H1 (cell line): ENCODE measurements around the gene COQ9. TPM values are rescaled to one million over a fixed set of nuclear protein-coding genes. Genes with fewer than 3 reads are reported as not detected.

Experiments
- CTCF ChIA-PET: fragments of 300-600 bp; sonication (Branson Sonifier 250); formaldehyde crosslinking; loops from one replicate; lab custom pipeline; 2021; ENCODE audit not compliant: partially characterized antibody; lab: Charles Lee
- POLR2A ChIA-PET: fragments of 300-600 bp; sonication (Branson Sonifier 250); formaldehyde crosslinking; loops from one replicate; lab custom pipeline; 2021; ENCODE audit warnings: inconsistent platforms; ENCODE audit not compliant: partially characterized antibody; lab: Charles Lee
- DNase-seq, 2 experiments: peaks; one replicate each; pipeline versions ENCODE4 v3.0.0 to v3.0.0-alpha.2; 2010 to 2022; ENCODE audit warnings: low spot score in 2 of 2, low read depth in 1 of 2, mixed read lengths in 1 of 2
- FAIRE-seq: peaks from 2 replicates; lab custom pipeline; 2011; peaks lifted over from hg19 to GRCh38; lab: Jason Lieb, UNC
- H2AFZ ChIP-seq: 2 replicates; pipeline ENCODE4 v1.8.1; 2012; ENCODE audit warnings: low read length, inconsistent platforms
- H2AK5ac ChIP-seq: 2 replicates; pipeline ENCODE4 v1.6.1; 2013; ENCODE audit warnings: low read depth, low read length
- H2BK120ac ChIP-seq: replicated peaks from 2 replicates; pipeline ENCODE3; 2013; ENCODE audit warnings: low read depth, low read length, inconsistent platforms
- H2BK12ac ChIP-seq: 2 replicates; pipeline ENCODE4 v1.6.1; 2013; ENCODE audit warnings: low read depth, low read length
- H2BK15ac ChIP-seq: 2 replicates; pipeline ENCODE4 v1.6.1; 2013; ENCODE audit warnings: low read length
- H2BK20ac ChIP-seq: 2 replicates; pipeline ENCODE4 v1.6.1; 2013; ENCODE audit warnings: low read length
- H2BK5ac ChIP-seq: 2 replicates; pipeline ENCODE4 v1.6.1; 2013; ENCODE audit warnings: low read depth, low read length
- H3K14ac ChIP-seq: 2 replicates; pipeline ENCODE4 v1.6.1; 2013; ENCODE audit warnings: inconsistent platforms; ENCODE audit not compliant: insufficient read length
- H3K18ac ChIP-seq: 2 replicates; pipeline ENCODE4 v1.6.1; 2013; ENCODE audit warnings: low read length; ENCODE audit errors: extremely low read depth
- H3K23ac ChIP-seq: 2 replicates; pipeline ENCODE4 v1.6.1; 2013; ENCODE audit warnings: inconsistent platforms; ENCODE audit not compliant: insufficient read length
- H3K23me2 ChIP-seq: 2 replicates; pipeline ENCODE4 v1.6.1; 2013; ENCODE audit warnings: low read depth, low read length
- H3K27ac ChIP-seq: 2 replicates; pipeline ENCODE4 v1.6.1; 2011; ENCODE audit warnings: low read depth, low read length, inconsistent platforms
- H3K27me3 ChIP-seq, 4 experiments: replicated peaks in 1 of 4; 1 replicate in 1 of 4; 2 replicates in 3 of 4; pipeline versions ENCODE4 v1.6.1 to v1.8.1; 2011 to 2013; ENCODE audit warnings: low read length in 3 of 4, mild to moderate bottlenecking in 3 of 4, inconsistent platforms in 2 of 4, mixed read lengths in 2 of 4, moderate library complexity in 1 of 4; ENCODE audit not compliant: control insufficient read depth in 3 of 4, insufficient read depth in 3 of 4; ENCODE audit errors: extremely low read depth in 1 of 4
- H3K36me3 ChIP-seq, 4 experiments: 2 replicates each; pipeline versions ENCODE4 v1.6.1 to v1.8.1; 2011 to 2013; ENCODE audit warnings: mild to moderate bottlenecking in 4 of 4, low read length in 3 of 4, moderate library complexity in 2 of 4, control low read depth in 1 of 4, inconsistent platforms in 1 of 4; ENCODE audit not compliant: insufficient read depth in 4 of 4, control insufficient read depth in 2 of 4
- H3K4ac ChIP-seq: replicated peaks from 2 replicates; pipeline ENCODE3; 2013; ENCODE audit warnings: low read length, low read depth, mixed read lengths, inconsistent platforms; ENCODE audit not compliant: insufficient read length
- H3K4me1 ChIP-seq, 4 experiments: replicated peaks in 1 of 4; 1 replicate in 1 of 4; 2 replicates in 3 of 4; pipeline versions ENCODE4 v1.6.1 to v1.8.1; 2011 to 2013; ENCODE audit warnings: low read length in 3 of 4, inconsistent platforms in 2 of 4, mixed read lengths in 1 of 4; ENCODE audit not compliant: insufficient read depth in 4 of 4, control insufficient read depth in 3 of 4
- H3K4me2 ChIP-seq, 2 experiments: 2 replicates each; pipeline versions ENCODE4 v1.6.1 to v1.8.1; 2011 to 2013; ENCODE audit warnings: low read depth in 2 of 2, low read length in 2 of 2, control low read depth in 1 of 2, inconsistent platforms in 1 of 2, mild to moderate bottlenecking in 1 of 2; ENCODE audit not compliant: insufficient read depth in 1 of 2
- H3K4me3 ChIP-seq, 4 experiments: fragments of 200-600, 300-600 bp in 1 of 4; sonication (generic), shearing (Covaris generic), sonication (Bioruptor Twin) in 1 of 4; 2 replicates each; pipeline versions ENCODE4 v1.5.1 to v1.8.1; 2011 to 2016; ENCODE audit warnings: low read length in 4 of 4, low read depth in 3 of 4, control low read depth in 2 of 4, inconsistent platforms in 2 of 4, mild to moderate bottlenecking in 2 of 4, mixed read lengths in 1 of 4, moderate library complexity in 1 of 4; ENCODE audit not compliant: insufficient read depth in 2 of 4; ENCODE audit errors: extremely low read depth in 1 of 4
- H3K56ac ChIP-seq: replicated peaks from 2 replicates; pipeline ENCODE3; 2013; ENCODE audit warnings: low read depth, mild to moderate bottlenecking, mixed read lengths, low read length, inconsistent platforms; ENCODE audit not compliant: insufficient read length
- H3K79me1 ChIP-seq: 2 replicates; pipeline ENCODE4 v1.6.1; 2013; ENCODE audit warnings: low read depth, low read length, control low read depth
- H3K79me2 ChIP-seq, 2 experiments: 2 replicates each; pipeline versions ENCODE4 v1.6.1 to v1.8.1; 2012 to 2013; ENCODE audit warnings: low read length in 2 of 2, mild to moderate bottlenecking in 2 of 2, inconsistent platforms in 1 of 2; ENCODE audit not compliant: insufficient read depth in 2 of 2, control insufficient read depth in 1 of 2
- H3K9ac ChIP-seq, 4 experiments: replicated peaks in 1 of 4; 1 replicate in 1 of 4; 2 replicates in 3 of 4; pipeline versions ENCODE4 v1.6.1 to v1.8.1; 2011 to 2013; ENCODE audit warnings: low read depth in 3 of 4, low read length in 3 of 4, control low read depth in 2 of 4, mild to moderate bottlenecking in 2 of 4, moderate library complexity in 2 of 4, inconsistent platforms in 1 of 4; ENCODE audit errors: extremely low read depth in 1 of 4
- H3K9me3 ChIP-seq, 2 experiments: 2 replicates each; pipeline versions ENCODE4 v1.6.1 to v1.8.1; 2012 to 2013; ENCODE audit warnings: mild to moderate bottlenecking in 2 of 2, moderate library complexity in 2 of 2, control low read depth in 1 of 2, inconsistent platforms in 1 of 2, low read depth in 1 of 2, low read length in 1 of 2, mixed read lengths in 1 of 2; ENCODE audit not compliant: insufficient read depth in 2 of 2
- H4K20me1 ChIP-seq, 2 experiments: replicated peaks in 1 of 2; 2 replicates each; pipeline versions ENCODE3 to v1.8.1; 2011 to 2013; ENCODE audit warnings: inconsistent platforms in 2 of 2, low read length in 2 of 2, mild to moderate bottlenecking in 1 of 2; ENCODE audit not compliant: insufficient read depth in 2 of 2, control insufficient read depth in 1 of 2
- H4K5ac ChIP-seq: 2 replicates; pipeline ENCODE4 v1.6.1; 2013; ENCODE audit warnings: low read length, low read depth, mixed read lengths, inconsistent platforms; ENCODE audit not compliant: insufficient read length
- H4K8ac ChIP-seq: 2 replicates; pipeline ENCODE4 v1.8.0; 2013; ENCODE audit warnings: mild to moderate bottlenecking, moderate library complexity, low read length, inconsistent platforms; ENCODE audit not compliant: insufficient read depth; ENCODE audit errors: extremely low read depth
- H4K91ac ChIP-seq: replicated peaks from 2 replicates; pipeline ENCODE3; 2013; ENCODE audit warnings: low read length, mixed read lengths, inconsistent platforms; ENCODE audit not compliant: insufficient read length
- CEBPB ChIP-seq: IDR thresholded peaks from 2 replicates; pipeline ENCODE4 v1.6.1; 2012; ENCODE audit warnings: low read depth, low read length
- CTBP2 ChIP-seq: IDR thresholded peaks from 2 replicates; pipeline ENCODE4 v1.7.0; 2011; ENCODE audit warnings: borderline replicate concordance, mild to moderate bottlenecking, moderate library complexity, mixed read lengths, low read length; ENCODE audit not compliant: insufficient read depth, insufficient read length
- GTF2F1 ChIP-seq: IDR thresholded peaks from 2 replicates; pipeline ENCODE4 v1.6.1; 2012; ENCODE audit warnings: low read depth, low read length, improper control_type of control experiment, borderline replicate concordance
- HDAC6 ChIP-seq: IDR thresholded peaks from one replicate; pipeline ENCODE4 v1.7.1; 2012; ENCODE audit warnings: low read depth, mild to moderate bottlenecking, inconsistent platforms, low read length, moderate library complexity
- KDM4A ChIP-seq: IDR thresholded peaks from one replicate; pipeline ENCODE4 v1.7.1; 2012; ENCODE audit warnings: low read depth, mild to moderate bottlenecking, moderate library complexity, low read length, inconsistent platforms; ENCODE audit not compliant: severe bottlenecking
- RNF2 ChIP-seq: fragments of 200-900, 300-1000 bp; sonication (generic); IDR thresholded peaks from 2 replicates; pipeline ENCODE4 v1.7.1; 2016; ENCODE audit warnings: borderline replicate concordance, low read depth, mild to moderate bottlenecking, antibody characterized with exemption, low read length; ENCODE audit not compliant: poor library complexity, severe bottlenecking; ENCODE audit errors: missing control alignments
- SIRT6 ChIP-seq: IDR thresholded peaks from one replicate; pipeline ENCODE4 v1.7.1; 2012; ENCODE audit warnings: low read length, inconsistent platforms
- SP1 ChIP-seq: IDR thresholded peaks from 2 replicates; pipeline ENCODE4 v1.6.1; 2011; ENCODE audit warnings: low read depth, low read length
- TAF1 ChIP-seq: IDR thresholded peaks from 2 replicates; pipeline ENCODE4 v1.6.1; 2011; ENCODE audit warnings: mild to moderate bottlenecking, low read depth, low read length
- WGBS, 2 experiments: shearing (Covaris generic) in 1 of 2; methylation state at CpG; one replicate each; pipeline versions ENCODE4 v1.1.6 to v1.1.7; 2013 to 2015; ENCODE audit warnings: low lambda C conversion rate in 2 of 2, mixed read lengths in 2 of 2, inconsistent platforms in 1 of 2, low coverage in 1 of 2, missing lambda C conversion rate in 1 of 2; ENCODE audit not compliant: insufficient replicate concordance in 2 of 2, insufficient coverage in 1 of 2, insufficient read length in 1 of 2; ENCODE audit errors: extremely low coverage in 1 of 2, missing lambda C conversion rate in 1 of 2; 5-methylcytosine and 5-hydroxymethylcytosine counted together
- polyA plus RNA-seq, 7 experiments: library from polyadenylated mRNA; depleted of rRNA in 3 of 7; stranded (reverse) in 5 of 7; unstranded in 2 of 7; fragments of >200 nt in 5 of 7; fragments of 200-250 nt in 2 of 7; gene quantifications; 1 replicate in 5 of 7; 2 replicates in 1 of 7; 4 replicates in 1 of 7; pipeline versions ENCODE4 v1.2.1 to v1.2.3, GENCODE V29; 2011 to 2013; ENCODE audit warnings: missing spikeins in 2 of 7, mixed read lengths in 2 of 7
- total RNA-seq: library from RNA; stranded (reverse); fragmentation: NEBNext Ultra II Directional; extraction: Animal tissue kit (Norgen Biotek cat#: 25700); gene quantifications from 2 replicates; pipeline ENCODE4 v1.2.1, GENCODE V29; 2021

Gene COQ9
- total and polyA plus RNA-seq, 2 of the 8 experiments (the other 6 are each of a cell fraction or from before 2014, with no cell fraction given): 33.3 to 60.3 TPM

GRCh38 chr16:57485916-57486857 is 38.9 kb downstream of the COQ9 start, which contains the start of gene DOK4:
DOK4 (minus strand) TSS chr16:57486493; CDS start chr16:57479507, 6,986 bp downstream.
- peak in 1 of 2 experiments; percentile 91 for DNase-seq
- Histone ChIP-seq H3K4ac (peak within 1 kb of the TSS; percentile 94), H2BK120ac (peak within 1 kb of the TSS; percentile 99), H3K79me1 (no peaks in the 10 kb centered on the region), H3K27ac (no peak within 1 kb of the TSS), H3K4me3 (peak within 1 kb of the TSS; percentile 53 to 79 (median 72)), H3K36me3 (no peaks in the 10 kb centered on the region), H3K56ac (no peak within 1 kb of the TSS), H2BK12ac (peak within 1 kb of the TSS; percentile 68; the same call in 1 of the 2 replicates), H4K91ac (peak within 1 kb of the TSS; percentile 55), H3K23me2 (peaks cover 9% of the 10 kb centered on the region; the same call in 1 of the 2 replicates), H2BK20ac (no peak within 1 kb of the TSS), H3K4me2 (peak within 1 kb of the TSS; percentile 59 to 89), H3K23ac (no peak within 1 kb of the TSS), H3K79me2 (no peaks in the 10 kb centered on the region), H3K9ac (peak within 1 kb of the TSS in 2 of 4 experiments; percentile 34 to 39; a peak in 1 of 7 replicates), H2BK15ac (0 out of 2 replicates have a peak within 1 kb of the TSS, but pooled peaks have one; percentile 88), H2AK5ac (no peak within 1 kb of the TSS), H2AFZ (peak within 1 kb of the TSS; percentile 100), H4K5ac (peak within 1 kb of the TSS; percentile 76), H4K20me1 (no peaks in the 10 kb centered on the region), H3K9me3 (peaks cover 3 to 6% of the 10 kb centered on the region in 2 experiments; a peak in 1 of 4 replicates), H4K8ac (peak within 1 kb of the TSS; percentile 96), H3K14ac (no peak within 1 kb of the TSS), H2BK5ac (peak within 1 kb of the TSS; percentile 75; the same call in 1 of the 2 replicates), H3K18ac (peak within 1 kb of the TSS; percentile 71), H3K4me1 (peaks cover 0 to 14% (median 10%) of the 10 kb centered on the region in 4 experiments; a peak in 6 of 7 replicates), H3K27me3 (peaks cover 0 to 12% (median 4%) of the 10 kb centered on the region in 4 experiments; a peak in 4 of 7 replicates)
- FAIRE-seq: no peak
- POLR2A ChIA-PET: interaction anchor here (0.7 to 2.4 kb wide), 10 partner anchors 10 to 47 kb away, joined by 3 to 9 read pairs (median 6); partner anchors contain the start of gene POLR2C
- WGBS, 2 experiments: 8% methylated on average over 24 of the region's 73 CpGs; no CpG with 5 or more reads in 1 of the 2 experiments
- CTCF ChIA-PET: interaction anchor here (0.8 to 3.4 kb wide), 11 partner anchors 10 to 162 kb away, joined by 3 to 19 read pairs (median 7); partner anchors contain the start of gene CCDC102A
- TF ChIP-seq CTBP2 (no peak), HDAC6 (no peak), SIRT6 (no peak), SP1 (no peak), RNF2 (no peak), GTF2F1 (no peak), KDM4A (peak; percentile 74), CEBPB (no peak), TAF1 (peak; percentile 46; the same call in 1 of the 2 replicates)
